ENCODE results near the gene ANXA2.
"Not testable (repeated sequence)": the region's sequence is repeated elsewhere in the genome, so short reads cannot be mapped to it uniquely, and the experiment has no call there.

ANXA2 gene

GRCh38 chr15:60408463-60408981, 10.7 kb upstream of the ANXA2 start:
- no peak for DNase-seq

GRCh38 chr15:60407415-60407805, 9.6 kb upstream of the ANXA2 start:
- DNase-seq, result no peak

- DNase-seq, result no peak
Measured at GRCh38 chr15:60406513-60407414, 9.0 kb upstream of the ANXA2 start.

GRCh38 chr15:60405399-60405798, 7.6 kb upstream of the ANXA2 start:
- DNase-seq, result no peak

GRCh38 chr15:60404351-60404750, 6.6 kb upstream of the ANXA2 start:
- not testable (repeated sequence) for DNase-seq

- DNase-seq, result no peak
Measured at GRCh38 chr15:60400944-60401343, 3.2 kb upstream of the ANXA2 start.

GRCh38 chr15:60399931-60400330, 2.1 kb upstream of the ANXA2 start:
- DNase-seq, result no peak

GRCh38 chr15:60399246-60399915, 1.6 kb upstream of the ANXA2 start:
- no peak for DNase-seq

GRCh38 chr15:60396958-60397771, 621 bp downstream of the ANXA2 start:
- peak in 2 of 3 experiments; percentile 2 to 21 for DNase-seq

- DNase-seq, result no peak
Measured at GRCh38 chr15:60396560-60396957, 1.2 kb downstream of the ANXA2 start.

- DNase-seq, result no peak
Measured at GRCh38 chr15:60396100-60396499, 1.7 kb downstream of the ANXA2 start.

GRCh38 chr15:60395276-60396011, 2.3 kb downstream of the ANXA2 start:
- no peak for DNase-seq

- no peak for DNase-seq
Measured at GRCh38 chr15:60394689-60395097, 3.1 kb downstream of the ANXA2 start.

GRCh38 chr15:60392986-60393790, 4.6 kb downstream of the ANXA2 start:
- peak in 2 of 3 experiments; percentile 28 to 39 for DNase-seq

GRCh38 chr15:60392601-60392985, 5.2 kb downstream of the ANXA2 start:
- peak in 1 of 3 experiments; percentile 20 for DNase-seq

GRCh38 chr15:60391722-60392315, 6.0 kb downstream of the ANXA2 start:
- no peak for DNase-seq

- DNase-seq, result no peak
Measured at GRCh38 chr15:60390871-60391501, 6.8 kb downstream of the ANXA2 start.

- no peak for DNase-seq
Measured at GRCh38 chr15:60390231-60390630, 7.6 kb downstream of the ANXA2 start.

GRCh38 chr15:60389261-60390077, 8.3 kb downstream of the ANXA2 start:
- DNase-seq, result no peak

- no peak for DNase-seq
Measured at GRCh38 chr15:60387321-60387720, 10.5 kb downstream of the ANXA2 start.

All from NCI-H1417 (cell line).